ENCODE results near the gene OXGR1. TPM values are rescaled to one million over a fixed set of nuclear protein-coding genes. Genes with fewer than 3 reads are reported as not detected.
A peak's percentile ranks its signal among the peaks of the same experiment; 100 is the strongest.
"Not testable (repeated sequence)": the region's sequence is repeated elsewhere in the genome, so short reads cannot be mapped to it uniquely, and the experiment has no call there.

Gene OXGR1
- total RNA-seq (not detected), total RNA-seq (0 reads per million in 2 donors)

DNA sequence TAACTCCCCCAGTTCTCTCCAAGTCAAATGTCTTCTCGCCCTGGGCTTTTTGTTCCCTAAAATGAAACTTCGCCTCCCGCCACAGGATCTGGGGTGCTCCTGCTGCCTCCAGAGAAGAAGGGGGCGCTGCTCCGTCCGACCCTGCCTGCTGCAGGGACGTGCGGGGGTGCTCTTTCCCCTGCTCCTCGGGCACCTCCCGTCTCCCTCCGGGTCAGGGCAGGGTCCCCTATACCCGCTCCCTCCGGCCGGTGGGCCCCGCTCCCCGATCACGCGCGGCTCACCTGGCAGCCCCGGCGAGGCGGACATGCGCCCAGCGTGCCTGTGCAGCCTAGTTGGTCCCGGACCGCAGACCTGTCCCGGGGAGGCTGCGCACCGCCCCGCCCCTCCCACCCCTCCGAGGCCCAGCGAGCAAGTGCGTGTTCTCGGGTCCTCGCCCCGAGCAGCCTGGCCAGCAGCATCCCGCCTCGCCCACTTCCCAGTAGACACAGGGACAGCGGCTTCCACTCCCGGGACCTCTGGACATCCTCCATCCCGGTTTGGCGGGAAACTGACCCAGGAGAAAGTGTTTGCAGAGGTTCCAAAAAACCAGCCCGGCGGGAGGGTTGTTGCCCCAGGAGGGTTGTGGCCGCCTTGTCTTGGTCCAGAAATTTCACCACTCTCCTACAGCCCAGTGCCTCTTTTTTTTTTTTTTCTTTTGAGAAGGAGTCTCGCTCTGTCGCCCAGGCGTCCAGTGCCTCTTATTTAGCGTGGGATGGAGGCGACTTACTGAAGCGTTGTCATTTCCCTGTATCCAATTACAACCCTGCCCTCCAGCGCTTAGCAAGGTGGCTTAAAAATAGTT is at the start of gene OXGR1:
Gene OXGR1 (minus strand): TSS at position 460 of the 841 bp plus-strand sequence. CDS start 6,717 bp downstream, outside the sequence.
- peaks cover 3% of the 10 kb centered on the region for H3K4me1 Mint-ChIP-seq
- no peak within 1 kb of the TSS for H3K27ac Mint-ChIP-seq
- H3K9me3 ChIP-seq (ENCODE audit: control insufficient read depth, low read length, poor library complexity, severe bottlenecking): no peaks in the 10 kb centered on the region
- no peak for DNase-seq
- no peak for ATAC-seq
- H3K4me3 Mint-ChIP-seq: peak within 1 kb of the TSS; percentile 64
- H3K27me3 Mint-ChIP-seq: peaks cover 57% of the 10 kb centered on the region
- no peaks in the 10 kb centered on the region for H3K36me3 Mint-ChIP-seq (ENCODE audit: low read depth)

DNA sequence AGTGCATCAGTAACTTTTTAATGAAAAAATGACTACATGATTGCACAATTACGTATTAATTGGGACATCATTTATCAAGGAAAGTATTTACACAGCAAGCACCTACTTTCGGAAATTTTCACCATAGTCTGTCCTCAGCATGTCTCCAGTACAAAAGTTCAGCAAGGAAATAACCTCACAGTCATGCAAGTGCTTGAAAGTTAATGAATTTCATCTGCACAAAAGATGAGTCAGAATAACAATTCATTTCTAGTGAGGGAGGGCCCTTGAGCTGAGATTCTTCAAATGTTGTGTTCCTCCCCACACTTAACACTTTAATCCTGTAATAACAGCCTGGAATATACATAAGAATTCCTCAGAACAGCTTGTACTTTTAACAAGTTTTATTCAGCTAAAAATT is 49.0 kb upstream of the OXGR1 start:
- Mint-ChIP-seq H3K27ac (no peak overlapping the region), H3K4me3 (no peak overlapping the region), H3K27me3 (peaks cover 15% of the 10 kb centered on the region)

DNA sequence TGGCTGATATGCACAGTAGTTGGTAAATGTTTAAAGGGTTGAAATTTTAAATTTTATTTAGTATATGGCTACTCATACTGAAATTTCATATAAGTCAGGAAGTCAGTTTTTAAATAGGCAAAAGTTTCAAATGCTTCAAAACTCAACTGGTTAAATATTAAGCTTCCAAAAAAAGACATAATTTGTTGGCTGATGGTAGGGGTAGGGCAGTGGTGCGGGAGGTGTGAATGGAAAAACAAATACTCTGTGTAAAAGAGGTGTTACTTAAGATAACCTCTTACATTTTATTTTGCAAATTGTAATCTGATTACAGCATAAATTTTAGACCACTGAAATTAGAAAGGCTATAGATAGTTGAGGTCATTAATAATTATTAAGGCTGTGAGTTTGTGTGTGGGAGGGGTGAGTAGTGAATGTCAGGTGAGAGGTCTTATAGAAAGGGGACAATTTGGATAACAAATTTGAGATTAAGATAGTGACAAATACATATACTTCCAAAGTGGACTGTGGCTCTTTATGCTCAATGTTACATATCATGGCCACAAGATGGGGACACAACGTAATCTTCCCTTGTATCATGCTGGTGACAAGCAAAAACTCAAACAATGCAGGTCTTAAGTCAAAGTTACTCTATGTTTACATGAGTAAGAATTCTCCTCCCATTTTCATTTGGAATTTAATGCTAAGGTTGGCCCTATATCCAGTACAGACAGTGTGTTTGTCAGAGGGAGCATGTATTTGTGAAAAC is 36.6 kb upstream of the OXGR1 start:
- no peak for DNase-seq
- no peaks in the 10 kb centered on the region for H3K9me3 ChIP-seq (ENCODE audit: control insufficient read depth, low read length, poor library complexity, severe bottlenecking)
- H3K36me3 Mint-ChIP-seq (ENCODE audit: low read depth): no peaks in the 10 kb centered on the region
- peaks cover 6% of the 10 kb centered on the region for H3K4me1 Mint-ChIP-seq
- no peak overlapping the region for H3K4me3 Mint-ChIP-seq
- peaks cover 26% of the 10 kb centered on the region for H3K27me3 Mint-ChIP-seq
- H3K27ac Mint-ChIP-seq: no peak overlapping the region
- no peak for ATAC-seq

More for the DNA sequence above, 49.0 kb upstream of the OXGR1 start:
- no peaks in the 10 kb centered on the region for H3K9me3 ChIP-seq (ENCODE audit: control insufficient read depth, low read length, poor library complexity, severe bottlenecking)
- Mint-ChIP-seq H3K4me1 (no peaks in the 10 kb centered on the region), H3K36me3 (ENCODE audit: low read depth) (no peaks in the 10 kb centered on the region)
- DNase-seq (no peak), ATAC-seq (no peak)

DNA sequence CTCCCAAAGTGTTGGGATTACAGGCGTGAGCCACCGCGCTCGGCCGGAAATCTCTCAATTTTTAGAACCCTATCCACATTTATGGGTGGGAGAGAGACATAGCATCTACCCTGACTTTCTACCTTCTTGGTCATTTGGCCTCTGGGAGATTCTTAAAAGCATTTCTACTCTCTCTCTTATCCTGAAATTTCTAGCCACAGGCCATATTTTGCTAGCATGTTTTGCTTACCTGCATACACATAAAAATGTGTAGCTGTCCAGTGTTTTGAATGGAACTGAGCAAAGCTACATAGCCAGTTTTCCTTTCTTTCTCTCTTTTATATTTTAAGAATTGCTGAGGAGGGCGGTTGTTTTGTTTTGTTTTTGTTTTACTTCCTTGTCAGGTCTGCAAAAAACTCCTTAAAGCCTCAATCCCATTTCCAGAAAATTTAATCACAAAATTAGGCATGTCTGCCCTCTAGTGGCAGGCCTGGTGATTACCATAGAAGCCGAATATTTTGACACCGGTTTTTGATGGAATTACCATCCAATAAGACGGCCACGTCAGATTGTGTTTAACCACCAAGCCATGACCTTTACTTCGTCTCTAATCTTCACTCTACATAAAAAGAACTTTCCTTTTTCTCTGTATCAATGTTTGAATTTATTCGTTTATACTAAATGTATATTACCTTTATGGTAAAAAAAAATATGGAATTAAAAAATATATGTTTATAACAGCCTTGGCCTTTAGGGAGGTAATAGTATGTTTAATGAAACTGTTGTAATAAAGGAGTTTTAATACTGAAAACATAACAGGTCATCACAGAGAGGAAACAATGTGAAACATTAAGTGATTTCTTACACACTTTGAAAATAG is 34.4 kb upstream of the OXGR1 start:
- peak; percentile 13 to 29 (median 14) for DNase-seq
- no peak overlapping the region for H3K27ac Mint-ChIP-seq
- peaks cover 6% of the 10 kb centered on the region for H3K4me1 Mint-ChIP-seq
- H3K27me3 Mint-ChIP-seq: peaks cover 26% of the 10 kb centered on the region
- H3K9me3 ChIP-seq (ENCODE audit: control insufficient read depth, low read length, poor library complexity, severe bottlenecking): no peaks in the 10 kb centered on the region
- ATAC-seq: peak; percentile 50
- no peak overlapping the region for H3K4me3 Mint-ChIP-seq
- no peaks in the 10 kb centered on the region for H3K36me3 Mint-ChIP-seq (ENCODE audit: low read depth)

DNA sequence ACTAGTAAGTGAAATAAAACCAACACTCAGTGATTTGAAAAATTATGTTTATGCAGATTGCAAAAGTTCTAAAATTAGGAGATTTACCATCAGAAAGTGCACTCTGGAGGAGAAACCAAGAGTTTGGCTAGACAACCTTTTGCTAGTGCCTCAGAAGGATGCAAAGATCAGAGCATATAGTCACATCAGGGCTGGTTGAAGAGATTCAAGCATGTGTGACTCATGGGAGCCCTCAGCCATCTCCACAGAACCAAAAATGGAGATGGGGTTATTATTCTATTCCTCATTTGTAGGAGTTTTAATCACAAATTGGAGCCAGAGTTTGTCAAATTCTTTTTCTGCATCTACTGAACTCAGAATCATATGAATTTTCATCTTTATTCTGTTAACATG is 32.9 kb upstream of the OXGR1 start:
- DNase-seq (no peak), ATAC-seq (no peak)
- Mint-ChIP-seq H3K36me3 (ENCODE audit: low read depth) (no peaks in the 10 kb centered on the region), H3K27me3 (peaks cover 41% of the 10 kb centered on the region), H3K4me3 (peak overlapping the region; percentile 66), H3K4me1 (peaks cover 6% of the 10 kb centered on the region), H3K27ac (no peak overlapping the region)
- no peaks in the 10 kb centered on the region for H3K9me3 ChIP-seq (ENCODE audit: control insufficient read depth, low read length, poor library complexity, severe bottlenecking)

DNA sequence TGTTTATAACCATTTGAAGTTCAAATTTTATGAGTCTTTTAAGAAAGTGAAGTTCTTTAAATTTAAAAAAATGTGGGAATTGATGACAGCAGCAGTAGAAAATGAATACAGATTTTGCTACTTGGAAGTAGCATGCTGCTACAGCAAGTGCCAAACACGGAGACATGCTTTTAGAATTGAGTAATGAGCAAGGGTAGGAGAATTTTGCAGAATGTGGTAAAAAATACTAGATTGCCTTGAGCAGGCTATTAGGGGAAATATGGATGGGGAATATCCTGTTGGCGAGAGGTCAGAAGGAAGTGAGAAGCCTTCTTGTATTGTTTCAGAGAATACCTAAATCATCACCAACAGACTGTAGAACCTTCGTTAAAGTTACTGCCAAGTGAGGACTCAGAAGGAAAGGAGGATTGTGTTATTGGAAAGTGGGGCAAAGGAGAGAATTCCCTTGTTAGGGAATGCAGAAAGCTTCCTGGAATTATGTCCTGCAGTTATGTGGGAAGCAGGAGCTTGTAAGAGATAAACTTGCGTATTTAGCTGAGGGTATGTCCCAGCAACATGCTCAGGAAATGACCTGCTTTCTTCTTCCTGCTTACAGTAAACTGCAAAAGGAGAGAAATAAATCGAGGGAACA is 32.4 kb upstream of the OXGR1 start:
- H3K27ac Mint-ChIP-seq: no peak overlapping the region
- ATAC-seq (no peak), DNase-seq (no peak)
- peaks cover 44% of the 10 kb centered on the region for H3K27me3 Mint-ChIP-seq
- H3K4me1 Mint-ChIP-seq: peaks cover 6% of the 10 kb centered on the region
- H3K9me3 ChIP-seq (ENCODE audit: control insufficient read depth, low read length, poor library complexity, severe bottlenecking): no peaks in the 10 kb centered on the region
- H3K36me3 Mint-ChIP-seq (ENCODE audit: low read depth): no peaks in the 10 kb centered on the region
- H3K4me3 Mint-ChIP-seq: peak overlapping the region; percentile 66

DNA sequence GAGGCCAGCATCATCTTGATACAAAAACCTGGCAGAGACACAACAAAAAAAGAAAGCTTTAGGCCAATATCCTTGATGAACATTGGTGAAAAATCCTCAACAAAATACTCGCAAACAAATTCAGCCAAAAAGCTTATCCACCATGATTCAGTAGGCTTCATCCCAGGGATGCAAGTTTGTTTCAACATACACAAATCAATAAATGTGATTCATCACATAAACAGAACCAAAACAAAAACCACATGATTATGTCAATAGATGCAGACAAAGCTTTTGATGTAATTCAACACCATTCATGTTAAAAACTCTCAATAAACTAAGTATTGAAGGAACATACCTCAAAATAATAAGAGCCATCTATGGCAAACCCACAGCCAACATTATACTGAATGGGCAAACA is 29.5 kb upstream of the OXGR1 start:
- H3K27ac Mint-ChIP-seq; H3K4me1 Mint-ChIP-seq; ATAC-seq; DNase-seq; H3K9me3 ChIP-seq (ENCODE audit: control insufficient read depth, low read length, poor library complexity, severe bottlenecking); H3K36me3 Mint-ChIP-seq (ENCODE audit: low read depth); H3K4me3 Mint-ChIP-seq: not testable (repeated sequence)
- H3K27me3 Mint-ChIP-seq: peaks cover 61% of the 10 kb centered on the region

DNA sequence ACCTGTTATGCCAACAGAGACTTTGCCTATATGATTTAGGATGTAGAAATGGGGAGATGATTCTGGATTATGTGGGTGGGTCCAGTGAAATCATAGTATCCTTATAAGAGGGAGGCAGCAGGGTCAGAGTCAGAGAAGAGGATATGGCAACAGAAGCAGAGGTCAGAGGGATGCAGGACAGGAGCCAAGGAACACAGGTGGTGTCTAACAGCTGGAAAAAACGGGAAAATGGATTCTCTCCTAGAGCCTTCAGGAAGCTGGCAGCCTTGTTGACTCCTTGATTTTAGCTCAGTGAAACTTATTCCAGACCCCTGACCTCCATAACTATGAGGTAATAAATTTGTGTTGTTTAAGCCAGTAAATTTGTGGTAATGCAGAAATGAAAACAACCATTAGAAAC is 28.8 kb upstream of the OXGR1 start:
- Mint-ChIP-seq H3K27me3 (peaks cover 59% of the 10 kb centered on the region), H3K4me1 (peaks cover 8% of the 10 kb centered on the region), H3K36me3 (ENCODE audit: low read depth) (peaks cover 8% of the 10 kb centered on the region), H3K4me3 (no peak overlapping the region), H3K27ac (no peak overlapping the region)
- peaks cover 4% of the 10 kb centered on the region for H3K9me3 ChIP-seq (ENCODE audit: control insufficient read depth, low read length, poor library complexity, severe bottlenecking)
- ATAC-seq (no peak), DNase-seq (no peak)

DNA sequence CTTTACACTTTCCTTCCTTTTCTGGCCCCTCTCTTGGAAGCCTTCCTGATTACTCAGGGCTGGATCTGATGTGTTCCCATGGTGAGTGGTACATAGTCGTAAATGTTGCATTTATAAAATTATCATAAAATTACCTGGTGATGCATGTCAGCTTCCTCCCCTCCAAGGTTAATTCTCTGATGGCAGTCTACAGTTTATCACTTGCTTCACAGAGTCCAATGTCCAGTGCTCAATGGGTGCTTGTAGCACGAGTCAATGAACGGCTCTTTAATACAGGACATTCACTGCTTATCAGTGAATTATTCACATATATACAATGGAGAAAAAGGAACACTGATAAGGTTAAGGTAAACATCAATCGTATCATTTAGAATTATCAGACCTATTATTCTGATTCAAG is 27.0 kb upstream of the OXGR1 start:
- H3K27me3 Mint-ChIP-seq: peaks cover 60% of the 10 kb centered on the region
- peaks cover 4% of the 10 kb centered on the region for H3K4me1 Mint-ChIP-seq
- no peak overlapping the region for H3K4me3 Mint-ChIP-seq
- ATAC-seq: no peak
- H3K36me3 Mint-ChIP-seq (ENCODE audit: low read depth): peaks cover 8% of the 10 kb centered on the region
- peaks cover 5% of the 10 kb centered on the region for H3K9me3 ChIP-seq (ENCODE audit: control insufficient read depth, low read length, poor library complexity, severe bottlenecking)
- H3K27ac Mint-ChIP-seq: no peak overlapping the region
- DNase-seq: no peak

DNA sequence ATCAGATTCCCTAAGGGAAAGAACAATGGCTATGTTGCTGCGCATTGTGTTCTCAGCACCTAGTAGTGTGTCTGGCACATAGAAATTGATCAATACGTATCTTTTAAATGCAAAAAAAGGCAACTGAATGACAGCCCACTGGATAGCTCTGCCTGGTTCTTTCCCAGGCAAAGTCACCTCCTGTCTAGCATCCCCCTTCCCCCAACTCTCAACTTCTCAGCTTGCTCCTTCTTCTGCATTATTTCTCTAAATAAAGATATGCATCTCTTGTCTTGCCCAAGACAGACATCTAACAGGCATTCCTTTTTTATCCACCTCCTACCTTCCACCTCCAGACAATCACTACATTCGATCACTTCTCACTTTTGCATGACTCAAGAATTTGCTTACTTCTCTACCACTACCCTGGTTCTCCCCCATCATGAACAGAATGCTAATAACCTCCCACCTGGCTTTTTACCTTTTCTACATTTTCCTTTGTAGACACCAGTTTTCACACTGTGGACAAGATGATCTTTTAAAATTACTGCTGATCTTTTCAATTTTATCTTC is 26.5 kb upstream of the OXGR1 start:
- peaks cover 8% of the 10 kb centered on the region for H3K36me3 Mint-ChIP-seq (ENCODE audit: low read depth)
- H3K27me3 Mint-ChIP-seq: peaks cover 60% of the 10 kb centered on the region
- no peak overlapping the region for H3K4me3 Mint-ChIP-seq
- DNase-seq (no peak), ATAC-seq (no peak)
- no peak overlapping the region for H3K27ac Mint-ChIP-seq
- H3K9me3 ChIP-seq (ENCODE audit: control insufficient read depth, low read length, poor library complexity, severe bottlenecking): peaks cover 5% of the 10 kb centered on the region
- peaks cover 4% of the 10 kb centered on the region for H3K4me1 Mint-ChIP-seq

DNA sequence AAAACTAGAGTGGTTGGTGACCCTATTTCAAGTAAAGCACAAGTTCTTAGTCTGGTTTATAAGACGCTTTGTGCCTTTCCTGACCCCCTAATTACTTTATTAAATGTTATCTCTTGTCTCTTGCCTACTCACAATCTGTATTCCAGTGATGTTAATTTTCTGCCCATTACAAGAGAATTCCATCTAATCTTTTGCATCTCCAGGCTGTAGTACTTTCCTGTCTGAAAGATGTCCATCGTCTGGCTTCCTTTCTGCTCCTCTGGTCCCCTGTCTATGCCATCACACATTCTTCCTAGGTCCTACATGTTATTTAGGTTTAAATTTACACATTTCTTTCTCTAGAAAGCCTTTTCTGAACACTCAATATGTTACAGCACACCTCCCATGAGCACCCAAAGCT is 25.9 kb upstream of the OXGR1 start:
- Mint-ChIP-seq H3K4me3 (no peak overlapping the region), H3K36me3 (ENCODE audit: low read depth) (peaks cover 8% of the 10 kb centered on the region), H3K27me3 (peaks cover 65% of the 10 kb centered on the region), H3K27ac (no peak overlapping the region), H3K4me1 (peaks cover 8% of the 10 kb centered on the region)
- H3K9me3 ChIP-seq (ENCODE audit: control insufficient read depth, low read length, poor library complexity, severe bottlenecking): peaks cover 5% of the 10 kb centered on the region
- DNase-seq (no peak), ATAC-seq (no peak)

DNA sequence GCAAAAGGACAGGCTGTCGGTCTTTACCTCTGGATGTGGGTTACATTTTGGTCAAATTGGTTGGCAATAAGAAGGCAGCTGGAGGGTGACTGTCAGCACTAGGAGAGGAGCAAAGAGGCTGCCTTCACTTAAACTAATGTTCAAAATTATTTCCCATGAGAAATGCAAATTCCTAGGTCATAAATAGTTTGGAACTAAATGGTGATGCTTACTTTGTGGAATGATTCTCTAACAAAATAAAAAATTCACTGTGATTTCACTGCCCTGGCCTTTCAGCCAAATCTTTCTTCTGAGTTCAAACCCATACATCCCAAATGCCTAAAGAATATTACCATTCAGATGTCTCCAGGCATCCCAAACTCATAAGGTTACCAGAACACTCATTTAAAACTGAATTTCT is 25.0 kb upstream of the OXGR1 start:
- no peak overlapping the region for H3K4me3 Mint-ChIP-seq
- H3K4me1 Mint-ChIP-seq: peaks cover 8% of the 10 kb centered on the region
- DNase-seq (no peak), ATAC-seq (no peak)
- peaks cover 72% of the 10 kb centered on the region for H3K27me3 Mint-ChIP-seq
- H3K9me3 ChIP-seq (ENCODE audit: control insufficient read depth, low read length, poor library complexity, severe bottlenecking): peaks cover 5% of the 10 kb centered on the region
- no peak overlapping the region for H3K27ac Mint-ChIP-seq
- peaks cover 10% of the 10 kb centered on the region for H3K36me3 Mint-ChIP-seq (ENCODE audit: low read depth)
